Kidney glomerular epithelial cell (primary cell): ENCODE data around the gene PLOD1.
A peak's percentile ranks its signal among the peaks of the same experiment; 100 is the strongest.

Source experiments
- DNase-seq: peaks from one replicate; lab custom pipeline; 2025; lab: John Stamatoyannopoulos, UW

PLOD1 gene

DNA sequence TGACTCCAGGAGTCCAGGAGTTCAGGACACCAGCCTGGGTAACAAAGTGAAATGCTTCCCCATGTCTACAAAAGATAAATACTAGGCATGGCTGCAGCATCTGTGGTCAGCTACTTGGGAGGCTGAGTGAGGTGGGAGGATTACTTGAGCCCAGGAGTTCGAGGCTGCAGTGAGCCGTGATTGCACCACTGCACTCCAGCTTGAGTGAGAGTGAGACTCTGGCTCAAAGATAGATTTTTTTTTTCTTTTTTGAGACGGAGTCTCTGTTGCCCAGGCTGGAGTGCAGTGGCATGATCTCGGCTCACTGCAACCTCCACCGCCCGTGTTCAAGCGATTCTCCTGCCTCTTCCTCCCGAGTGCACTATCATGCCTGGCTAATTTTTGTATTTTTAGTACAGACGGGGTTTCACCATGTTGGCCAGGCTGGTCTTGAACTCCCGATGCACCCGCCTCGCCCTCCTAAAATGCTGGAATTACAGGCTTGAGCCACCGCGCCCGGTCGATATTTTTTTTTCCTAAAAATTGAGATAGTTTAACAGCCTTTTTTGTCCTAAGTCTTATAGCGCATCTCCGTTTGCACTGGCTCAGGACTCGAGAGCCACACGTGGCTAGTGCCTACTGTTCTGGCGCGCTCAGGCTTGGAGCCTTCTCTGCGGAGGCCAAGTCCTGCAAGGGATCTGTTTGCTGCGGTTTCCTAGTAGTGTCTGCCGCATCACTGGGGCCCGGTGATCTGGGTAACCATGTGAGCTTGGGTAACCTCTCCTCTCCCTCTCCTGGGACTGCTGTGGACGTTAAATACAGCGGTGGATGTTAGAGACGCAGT is 44.7 kb downstream of the PLOD1 start:
- DNase-seq, result no peak

DNA sequence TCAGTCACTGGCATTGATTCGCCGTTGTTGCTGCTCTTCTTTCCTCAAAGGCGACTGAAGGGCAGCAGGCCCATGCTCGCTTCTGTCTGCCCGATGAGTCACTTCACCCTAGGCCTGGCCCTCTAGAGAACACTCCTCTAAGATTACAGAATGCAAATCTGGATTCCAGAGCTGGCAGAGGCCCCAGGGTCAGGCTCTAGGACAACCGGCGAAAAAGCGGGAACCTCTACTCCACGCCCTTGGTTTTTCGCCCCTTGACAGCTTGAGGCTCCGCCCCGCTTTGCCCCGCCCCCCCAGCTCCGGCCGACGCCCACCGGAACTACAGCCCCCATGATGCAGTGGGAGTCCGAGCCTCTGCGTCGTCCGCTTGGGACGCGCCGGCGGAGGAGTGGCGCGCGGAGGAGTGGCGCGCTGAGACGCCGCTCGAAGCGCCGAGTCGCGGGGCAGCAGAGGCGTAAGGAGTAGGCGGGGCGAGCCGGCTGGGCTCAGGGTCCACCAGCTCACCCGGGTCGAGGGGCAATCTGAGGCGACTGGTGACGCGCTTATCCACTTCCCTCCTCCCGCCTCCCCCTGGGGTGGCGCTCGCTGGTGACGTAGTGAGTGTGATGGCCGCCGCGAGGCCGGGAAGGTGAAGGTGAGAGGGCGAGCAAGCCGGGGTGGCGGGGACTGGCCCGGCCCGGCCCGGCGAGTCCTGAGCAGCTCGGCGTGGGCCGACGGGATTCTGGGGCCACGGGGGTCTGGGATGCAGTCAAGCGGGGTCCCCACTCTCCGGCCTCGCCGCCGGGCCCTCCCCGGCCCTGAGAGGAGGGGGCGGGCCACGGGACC is 45.5 kb downstream of the PLOD1 start, which contains the start of gene MFN2:
Gene MFN2, plus strand, starts transcription at position 594 of the 825 bp plus-strand sequence. CDS start 8,725 bp downstream, outside the sequence.
- peak; percentile 98 for DNase-seq

DNA sequence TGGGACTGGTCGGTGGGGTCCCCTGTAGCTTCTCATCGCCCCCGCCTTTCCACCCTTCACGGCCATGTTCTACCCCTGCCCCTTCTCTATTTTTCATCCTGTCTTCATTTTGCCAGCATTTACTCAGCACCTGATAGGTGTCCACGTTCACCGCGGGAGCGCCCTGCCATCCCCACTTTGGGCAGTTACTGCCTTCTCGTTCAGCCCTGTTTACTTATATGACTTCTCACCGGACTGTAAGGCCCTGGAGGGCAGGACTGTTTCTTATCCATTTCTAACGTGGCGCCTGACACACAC is 46.1 kb downstream of the PLOD1 start:
- DNase-seq, result no peak

DNA sequence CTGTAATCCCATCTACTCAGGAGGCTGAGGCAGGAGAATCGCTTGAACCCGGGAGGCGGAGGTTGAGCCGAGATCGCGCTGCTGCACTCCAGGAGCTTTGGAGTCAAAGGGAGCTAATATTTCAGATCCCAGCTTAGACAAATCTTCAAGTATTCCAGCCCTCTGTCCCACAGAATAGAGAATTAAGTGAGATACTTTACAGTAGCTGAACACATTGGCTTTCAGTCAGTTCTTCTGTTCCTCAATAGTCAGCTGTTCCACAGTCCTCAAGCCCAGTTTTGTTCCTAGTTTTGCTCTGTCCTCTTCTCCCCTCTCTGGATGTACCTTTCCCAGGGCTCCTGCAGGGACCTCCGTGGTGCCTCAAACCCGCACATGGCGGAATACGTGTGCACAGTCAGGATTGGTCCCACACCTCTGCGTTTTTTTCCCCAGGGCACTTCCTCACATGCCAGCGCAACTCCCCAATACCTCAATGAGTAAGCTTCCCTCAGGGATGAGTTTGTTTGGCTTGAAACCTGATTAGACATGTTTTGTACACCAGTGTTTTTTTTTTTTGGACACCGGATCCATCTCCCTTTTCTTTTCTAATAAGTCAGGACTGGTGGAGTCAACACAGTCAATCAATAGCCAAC is 47.0 kb downstream of the PLOD1 start:
- DNase-seq, result no peak

DNA sequence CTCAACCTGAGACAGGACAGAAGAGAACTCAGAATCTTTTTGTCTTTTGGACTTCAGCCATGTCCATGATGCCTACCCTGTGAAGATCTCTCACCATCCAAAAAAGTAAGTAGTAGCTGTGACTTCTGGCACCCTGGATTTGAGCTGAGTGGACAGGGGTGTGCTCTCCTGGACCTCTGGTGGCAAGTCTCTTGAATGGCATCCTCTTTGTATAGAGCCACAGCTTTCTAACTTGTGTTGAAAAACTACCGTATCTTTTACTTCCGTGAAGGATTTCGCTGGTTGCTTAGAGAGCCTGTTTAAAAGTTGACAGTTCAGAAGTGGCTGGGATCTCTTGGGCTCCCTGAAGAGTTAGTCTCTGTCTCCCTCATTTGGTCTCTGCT is 47.5 kb downstream of the PLOD1 start:
- peak; percentile 1 for DNase-seq

DNA sequence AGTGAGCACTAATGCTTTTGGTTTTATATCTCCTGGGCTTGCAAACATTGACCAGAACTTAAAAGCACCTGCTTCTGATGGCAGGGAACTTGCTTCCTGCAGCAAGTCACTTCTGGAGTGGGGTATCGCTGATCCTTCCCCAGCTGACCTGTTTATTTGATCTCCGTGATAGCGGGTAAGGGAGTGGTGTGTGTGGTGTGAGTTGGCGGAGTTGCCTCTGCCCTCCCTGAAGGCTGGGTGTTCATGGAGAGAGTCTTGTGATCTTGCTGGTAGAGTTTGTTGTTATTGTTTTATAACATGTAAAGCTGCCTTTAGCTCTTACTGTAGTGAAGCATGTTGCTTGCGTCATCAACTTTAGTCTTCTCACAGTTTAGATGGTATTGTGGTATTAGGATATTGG is 49.6 kb downstream of the PLOD1 start:
- no peak for DNase-seq

DNA sequence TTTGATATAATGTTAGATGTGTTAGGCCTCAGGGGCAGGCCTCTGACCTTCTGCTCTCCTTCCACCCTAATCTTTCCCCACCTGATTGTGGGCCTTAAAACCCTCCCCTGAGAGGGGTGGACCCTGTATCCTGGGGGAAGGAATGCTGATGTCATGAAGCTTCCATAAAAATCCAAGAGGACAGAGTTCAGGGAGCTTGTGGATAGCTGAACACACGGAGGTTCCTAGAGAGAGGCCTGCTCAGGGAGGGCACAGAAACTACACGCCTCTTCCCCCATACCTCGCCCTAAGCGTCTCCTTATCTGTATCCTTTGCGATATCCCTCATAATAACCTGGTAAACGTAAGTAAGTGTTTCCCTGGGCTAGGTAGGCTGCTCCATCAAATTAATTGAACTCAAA is 50.1 kb downstream of the PLOD1 start:
- no peak for DNase-seq

DNA sequence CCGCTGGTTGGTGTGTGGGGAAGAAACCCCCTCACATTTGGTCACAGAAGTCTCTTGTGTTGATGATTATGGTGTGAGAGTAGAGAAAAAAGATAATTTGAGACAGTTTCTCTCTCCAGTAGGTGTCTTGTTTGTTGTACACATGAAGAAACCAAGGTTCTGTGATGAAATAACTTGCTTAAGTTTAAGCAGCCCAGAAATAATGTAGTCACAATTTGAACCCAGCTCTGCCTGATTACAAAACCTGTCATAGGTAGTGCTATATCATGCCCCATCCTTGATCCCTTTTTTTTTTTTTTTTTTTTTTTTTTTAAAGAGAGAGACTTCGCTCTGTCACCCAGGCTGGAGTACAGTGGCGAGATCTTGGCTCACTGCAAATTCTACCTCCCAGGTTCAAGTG is 50.7 kb downstream of the PLOD1 start:
- DNase-seq, result no peak

DNA sequence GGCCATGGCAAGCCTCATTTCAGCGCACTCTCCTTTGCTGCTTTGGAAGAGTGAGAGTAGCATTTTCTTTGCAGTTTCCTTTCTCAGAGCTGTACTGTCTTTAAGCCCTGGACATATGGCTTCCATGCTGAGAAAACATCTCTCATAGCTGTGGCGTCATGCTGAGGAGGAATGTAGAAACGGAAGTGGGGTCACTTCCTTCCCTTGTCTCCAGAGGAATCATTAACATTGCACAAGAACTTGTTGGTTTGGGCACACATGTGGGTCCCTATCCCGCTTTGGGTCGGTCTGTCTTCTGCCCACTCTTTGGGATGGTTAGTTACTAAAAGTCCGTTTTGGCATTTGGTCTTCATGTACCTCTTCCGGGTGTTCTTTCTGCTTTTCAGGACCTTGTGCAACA is 51.3 kb downstream of the PLOD1 start:
- DNase-seq, result no peak

DNA sequence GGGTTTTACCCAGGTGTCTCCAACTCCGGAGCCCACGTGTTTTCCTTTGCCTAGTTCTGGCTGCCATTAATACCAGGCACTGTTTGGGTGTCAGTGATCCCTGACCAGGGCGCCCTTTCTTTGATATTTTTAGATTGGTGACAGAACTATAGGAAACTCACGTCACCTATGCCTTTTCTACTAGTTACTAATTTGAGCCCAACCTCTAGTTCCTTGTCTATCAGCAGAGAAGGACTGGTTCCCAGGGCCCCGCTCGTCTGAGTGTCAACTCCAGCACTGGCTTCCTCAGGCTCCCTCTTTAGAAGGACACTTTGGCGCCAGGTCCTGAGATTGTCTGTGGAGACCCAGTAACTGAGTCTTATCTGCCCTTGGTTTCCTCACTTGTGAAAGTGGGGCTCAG is 55.2 kb downstream of the PLOD1 start:
- no peak for DNase-seq

DNA sequence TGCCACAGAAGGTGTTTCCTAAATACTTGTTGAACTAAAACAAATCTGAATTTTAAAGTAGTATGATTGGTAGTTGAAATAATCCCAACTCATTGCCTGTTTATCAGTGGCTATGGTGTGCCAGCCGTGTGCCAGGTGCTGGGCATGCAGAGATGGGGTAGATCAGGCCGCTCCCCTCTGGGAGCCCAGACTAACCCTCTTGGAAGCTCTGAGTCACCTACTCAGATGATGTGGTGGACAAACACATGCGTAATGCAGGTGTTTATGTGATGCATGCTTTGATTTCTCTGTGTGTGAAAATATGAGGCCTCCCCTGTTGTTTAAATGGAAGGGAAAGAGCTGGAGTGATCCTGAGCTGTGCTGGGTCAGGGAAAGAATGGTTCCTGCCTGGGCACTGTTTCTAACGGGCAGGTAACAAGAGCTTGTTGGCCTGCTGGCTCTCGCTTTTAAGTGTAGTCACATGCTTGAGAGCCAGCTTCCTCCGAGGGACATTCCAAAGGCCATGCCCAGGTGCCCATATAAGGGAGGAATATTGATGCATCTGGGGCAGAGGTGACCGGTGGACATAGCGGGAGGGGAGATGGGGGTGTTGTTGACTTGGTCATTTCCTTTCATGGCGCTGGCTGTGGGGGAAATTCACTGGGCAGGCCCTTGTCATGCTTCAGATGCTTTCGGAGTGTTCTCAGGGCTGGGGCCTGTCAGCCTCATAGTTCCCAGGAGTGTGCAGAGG is 56.0 kb downstream of the PLOD1 start:
- DNase-seq, result peak; percentile 46

DNA sequence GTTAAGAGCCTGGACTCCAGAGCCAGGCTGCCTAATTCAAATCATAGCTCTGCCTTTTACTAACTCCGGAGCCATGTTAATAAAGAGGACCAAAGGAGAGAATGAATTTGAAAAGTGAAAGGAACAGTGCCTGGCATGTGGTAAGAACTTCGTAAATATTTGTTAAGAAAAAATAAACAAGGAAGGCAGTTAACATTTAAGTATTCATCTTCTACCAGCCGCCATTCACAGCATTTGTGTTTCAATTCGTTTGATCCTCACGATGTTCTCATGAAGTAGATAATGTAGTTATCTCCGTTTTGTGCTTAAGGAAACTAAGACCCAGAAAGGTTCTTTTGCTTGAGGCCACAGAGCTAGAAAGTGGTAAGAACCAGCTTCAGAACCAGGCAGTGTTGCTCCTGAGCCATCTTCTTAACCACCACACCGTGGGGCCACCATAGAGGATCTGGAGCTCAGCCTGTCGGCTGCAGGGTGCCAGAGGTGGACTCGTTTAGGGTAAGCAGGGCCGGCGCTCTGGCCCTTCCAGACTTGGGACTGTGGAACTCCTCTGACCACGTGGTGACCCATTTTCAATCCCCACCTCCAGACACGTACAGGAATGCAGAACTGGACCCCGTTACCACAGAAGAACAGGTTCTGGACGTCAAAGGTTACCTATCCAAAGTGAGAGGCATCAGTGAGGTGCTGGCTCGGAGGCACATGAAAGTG is 57.6 kb downstream of the PLOD1 start:
- no peak for DNase-seq

DNA sequence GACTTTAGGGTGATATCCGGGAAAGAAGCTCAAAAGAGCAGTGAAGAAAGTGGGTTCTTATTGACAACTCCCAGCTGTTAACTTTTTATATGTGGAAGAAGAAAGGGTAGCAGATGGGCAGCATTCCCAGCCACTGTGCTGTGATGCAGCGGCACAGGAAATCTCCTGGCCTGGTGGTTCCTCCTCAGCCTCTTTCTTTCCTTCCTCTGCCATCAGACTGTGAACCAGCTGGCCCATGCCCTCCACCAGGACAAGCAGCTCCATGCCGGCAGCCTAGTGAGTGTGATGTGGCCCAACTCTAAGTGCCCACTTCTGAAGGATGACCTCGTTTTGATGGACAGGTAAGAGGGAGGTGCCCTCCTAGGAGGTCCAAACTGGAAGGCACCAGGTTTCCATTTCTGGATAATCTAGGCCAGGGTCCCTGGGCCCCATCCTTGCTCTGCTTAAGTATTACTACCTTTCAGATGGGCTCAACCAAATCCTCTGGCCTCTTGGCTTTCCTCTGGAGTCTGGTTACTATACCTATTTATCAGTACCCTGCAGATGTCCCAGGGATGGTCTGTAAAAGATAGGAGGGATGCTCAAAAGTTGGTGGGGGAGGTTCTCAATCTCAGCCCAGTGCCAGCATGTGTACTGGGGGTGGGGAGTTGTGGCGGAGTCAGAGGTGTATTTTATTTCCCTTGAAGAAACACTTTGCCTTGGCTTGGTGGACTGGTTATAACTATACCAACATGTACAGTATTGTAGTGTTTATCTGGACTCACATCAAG is 62.7 kb downstream of the PLOD1 start:
- no peak for DNase-seq

DNA sequence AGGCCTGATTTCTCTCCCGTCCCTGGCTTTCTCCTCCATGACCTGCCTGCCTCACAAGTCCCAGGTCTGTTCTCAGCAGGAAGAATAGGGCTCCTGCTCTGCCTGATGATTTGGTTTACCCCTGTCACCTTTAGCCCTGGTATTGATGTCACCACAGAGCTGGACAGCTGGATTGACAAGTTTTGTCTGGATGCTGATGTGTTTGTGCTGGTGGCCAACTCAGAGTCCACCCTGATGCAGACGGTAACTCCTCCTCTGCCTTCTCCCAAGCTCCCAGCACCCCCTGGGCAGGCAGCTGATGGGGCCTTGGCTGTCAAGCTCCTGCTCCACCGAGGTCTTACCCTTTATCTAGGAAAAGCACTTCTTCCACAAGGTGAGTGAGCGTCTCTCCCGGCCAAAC is 64.1 kb downstream of the PLOD1 start:
- no peak for DNase-seq

DNA sequence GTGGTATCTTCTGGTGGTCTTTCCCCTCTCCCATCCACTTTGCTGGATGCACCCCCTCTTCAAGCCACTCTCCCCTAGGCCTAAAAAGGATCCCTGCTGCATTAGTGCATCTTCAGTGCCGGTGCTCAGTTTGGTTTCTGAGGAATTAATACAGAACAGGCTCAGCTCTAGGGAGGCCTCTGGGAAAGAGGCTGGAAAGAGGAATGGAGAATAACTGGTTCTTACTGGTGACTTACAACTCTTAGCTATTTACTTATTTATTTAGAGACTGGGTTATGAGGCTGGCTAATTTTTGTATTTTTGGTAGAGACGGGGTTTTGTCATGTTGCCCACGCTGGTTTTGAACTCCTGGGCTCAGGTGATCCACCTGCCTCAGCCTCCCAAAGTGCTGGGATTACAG is 64.7 kb downstream of the PLOD1 start:
- DNase-seq, result no peak

DNA sequence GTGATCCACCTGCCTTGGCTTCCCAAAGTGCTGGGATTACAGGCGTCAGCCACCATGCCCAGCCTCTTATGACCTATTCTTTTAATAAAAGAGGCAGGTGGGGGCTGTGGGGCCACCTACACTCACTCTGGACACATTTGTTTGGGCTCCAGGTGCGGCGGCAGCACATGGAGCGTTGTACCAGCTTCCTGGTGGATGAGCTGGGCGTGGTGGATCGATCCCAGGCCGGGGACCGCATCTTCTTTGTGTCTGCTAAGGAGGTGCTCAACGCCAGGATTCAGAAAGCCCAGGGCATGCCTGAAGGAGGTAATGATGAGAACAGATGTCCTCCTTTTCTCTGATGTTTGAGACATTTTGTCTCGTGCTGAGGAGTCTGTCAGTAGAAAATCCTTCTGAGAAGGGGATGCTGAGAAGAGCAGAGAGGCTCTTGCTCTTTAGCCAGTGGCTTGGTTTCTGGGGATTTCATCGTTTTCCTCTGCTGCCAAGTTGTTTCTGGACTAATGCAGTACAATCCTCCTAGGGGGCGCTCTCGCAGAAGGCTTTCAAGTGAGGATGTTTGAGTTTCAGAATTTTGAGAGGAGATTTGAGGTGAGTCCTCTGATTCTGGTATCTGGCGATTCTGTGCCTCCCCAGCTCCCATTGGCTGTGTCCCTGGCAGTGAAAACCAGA is 66.9 kb downstream of the PLOD1 start:
- no peak for DNase-seq

DNA sequence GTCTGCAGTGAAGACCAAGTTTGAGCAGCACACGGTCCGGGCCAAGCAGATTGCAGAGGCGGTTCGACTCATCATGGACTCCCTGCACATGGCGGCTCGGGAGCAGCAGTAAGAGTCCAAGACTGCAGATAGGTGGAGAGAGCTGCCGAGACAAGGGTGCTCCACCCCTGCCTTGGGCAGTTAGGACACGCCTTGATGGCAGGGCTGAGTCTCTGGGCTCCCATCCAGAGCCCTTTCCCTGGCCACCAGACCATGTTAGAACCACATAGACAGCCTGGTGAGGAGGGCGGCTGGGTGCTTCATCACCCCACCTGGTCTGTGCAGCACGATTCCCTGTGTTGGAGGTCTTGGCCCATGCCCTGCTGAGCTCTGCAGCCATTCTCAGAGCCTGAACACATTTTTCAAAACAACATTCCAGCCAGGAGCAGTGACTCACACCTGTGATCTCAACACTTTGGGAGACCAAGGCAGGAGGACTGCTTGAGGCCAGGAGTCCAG is 67.5 kb downstream of the PLOD1 start:
- peak; percentile 48 for DNase-seq

DNA sequence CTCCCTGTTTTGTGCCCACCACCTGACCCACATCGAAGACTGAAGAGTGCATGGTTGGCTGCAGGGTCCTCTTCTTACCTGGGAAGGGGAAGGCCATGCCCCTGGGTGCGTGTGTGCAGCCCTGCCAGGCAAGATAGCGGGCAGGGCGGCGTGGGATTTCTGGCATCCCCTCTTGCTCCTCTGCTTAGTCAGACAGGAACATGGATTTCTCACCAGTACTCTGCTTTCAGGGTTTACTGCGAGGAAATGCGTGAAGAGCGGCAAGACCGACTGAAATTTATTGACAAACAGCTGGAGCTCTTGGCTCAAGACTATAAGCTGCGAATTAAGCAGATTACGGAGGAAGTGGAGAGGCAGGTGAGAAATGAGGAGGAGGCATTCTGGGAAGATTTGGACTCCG is 69.2 kb downstream of the PLOD1 start:
- DNase-seq, result no peak

DNA sequence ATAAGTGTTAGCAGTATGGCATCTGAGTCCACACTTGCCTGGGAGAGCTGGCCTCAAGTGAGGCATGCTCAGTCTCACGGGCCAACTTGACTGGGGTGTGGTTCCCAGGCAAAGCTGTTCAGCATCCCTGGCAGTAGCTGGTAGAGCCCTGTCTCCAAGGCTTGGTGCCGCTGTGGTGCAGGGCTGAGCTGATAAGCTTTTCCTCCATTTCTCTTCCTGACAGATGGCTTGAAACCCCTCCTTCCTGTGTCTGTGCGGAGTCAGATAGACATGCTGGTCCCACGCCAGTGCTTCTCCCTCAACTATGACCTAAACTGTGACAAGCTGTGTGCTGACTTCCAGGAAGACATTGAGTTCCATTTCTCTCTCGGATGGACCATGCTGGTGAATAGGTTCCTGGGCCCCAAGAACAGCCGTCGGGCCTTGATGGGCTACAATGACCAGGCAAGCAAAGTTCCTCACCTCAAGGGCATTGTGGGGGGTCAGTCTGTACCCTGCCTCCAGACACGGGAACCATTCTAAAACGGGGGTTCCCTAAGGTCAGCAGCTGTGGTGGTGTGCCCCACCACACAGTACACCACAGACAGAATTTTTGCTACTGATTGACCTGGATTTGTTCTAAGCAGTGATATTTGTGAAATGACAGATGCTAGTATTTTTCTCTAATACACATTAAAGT is 71.1 kb downstream of the PLOD1 start:
- no peak for DNase-seq
